SK-N-SH (cell line): ENCODE results near the gene DHX16. TPM values are rescaled to one million over a fixed set of nuclear protein-coding genes. Genes with fewer than 3 reads are reported as not detected.
A peak's percentile ranks its signal among the peaks of the same experiment; 100 is the strongest.

Source experiments
- CTCF ChIA-PET: fragments of 300-600, 350-600 bp; formaldehyde crosslinking; extraction: SDS; loops from one replicate; lab custom pipeline; 2021; lab: Yijun Ruan, JAX
- POLR2A ChIA-PET: fragments of 350-600 bp; sonication (Branson Sonifier 250); formaldehyde crosslinking; extraction: SDS; loops from one replicate; lab custom pipeline; 2020; ENCODE audit warnings: antibody characterized with exemption, inconsistent platforms; lab: Yijun Ruan, JAX
- DNase-seq: peaks from one replicate; pipeline ENCODE4 v3.0.0; 2012
- H2AFZ ChIP-seq: fragments of 200-600 bp; sonication (generic); 2 replicates; pipeline ENCODE4 v1.8.1; 2016; ENCODE audit warnings: antibody characterized with exemption, mild to moderate bottlenecking, low read depth
- H3F3A ChIP-seq: fragments of 200-600 bp; sonication (generic); replicated peaks from 2 replicates; pipeline ENCODE3; 2016; ENCODE audit warnings: antibody characterized with exemption, mild to moderate bottlenecking; ENCODE audit not compliant: insufficient read depth
- H3K27ac ChIP-seq, 2 experiments: fragments of 200-500 bp in 1 of 2; fragments of 200-600 bp in 1 of 2; sonication (Bioruptor generic) in 1 of 2; sonication (generic), shearing (Covaris generic) in 1 of 2; 2 replicates each; pipeline versions ENCODE4 v1.5.1 to v1.6.1; 2014 to 2016; ENCODE audit warnings: low read depth in 2 of 2, inconsistent platforms in 1 of 2, low read length in 1 of 2, mild to moderate bottlenecking in 1 of 2, mixed read lengths in 1 of 2
- H3K27me3 ChIP-seq: fragments of 200-600 bp; sonication (generic), shearing (Covaris generic); 2 replicates; pipeline ENCODE4 v1.6.1; 2016; ENCODE audit warnings: mixed run types; ENCODE audit not compliant: insufficient read depth
- H3K36me3 ChIP-seq, 2 experiments: fragments of 200-500 bp in 1 of 2; fragments of 200-600 bp in 1 of 2; sonication (Bioruptor generic) in 1 of 2; sonication (generic) in 1 of 2; replicated peaks in 1 of 2; 2 replicates each; pipeline versions ENCODE3 to v1.5.1; 2014 to 2016; ENCODE audit warnings: low read length in 1 of 2, mild to moderate bottlenecking in 1 of 2; ENCODE audit not compliant: insufficient read depth in 2 of 2, control insufficient read depth in 1 of 2
- H3K4me1 ChIP-seq, 2 experiments: fragments of 200-500 bp in 1 of 2; fragments of 200-600 bp in 1 of 2; sonication (Bioruptor generic) in 1 of 2; sonication (generic), shearing (Covaris generic) in 1 of 2; 2 replicates each; pipeline versions ENCODE4 v1.5.1 to v1.6.1; 2014 to 2016; ENCODE audit warnings: low read depth in 1 of 2, low read length in 1 of 2, mixed run types in 1 of 2; ENCODE audit not compliant: insufficient read depth in 2 of 2, control insufficient read depth in 1 of 2
- H3K4me2 ChIP-seq: fragments of 200-600 bp; sonication (generic), shearing (Covaris generic); 2 replicates; pipeline ENCODE4 v1.6.1; 2017; ENCODE audit warnings: mixed run types
- H3K4me3 ChIP-seq, 2 experiments: fragments of 200-500 bp in 1 of 2; fragments of 200-600 bp in 1 of 2; sonication (Bioruptor generic) in 1 of 2; sonication (generic), shearing (Covaris generic) in 1 of 2; 2 replicates each; pipeline versions ENCODE4 v1.5.1 to v1.8.1; 2014 to 2016; ENCODE audit warnings: low read depth in 2 of 2, inconsistent platforms in 1 of 2, low read length in 1 of 2, mild to moderate bottlenecking in 1 of 2, mixed read lengths in 1 of 2, moderate library complexity in 1 of 2
- H3K79me2 ChIP-seq: fragments of 200-600 bp; sonication (generic); 2 replicates; pipeline ENCODE4 v1.8.1; 2017; ENCODE audit warnings: mild to moderate bottlenecking; ENCODE audit not compliant: insufficient read depth
- H3K9ac ChIP-seq: fragments of 200-600 bp; sonication (generic); 2 replicates; pipeline ENCODE4 v1.6.1; 2017; ENCODE audit warnings: mixed run types
- H3K9me2 ChIP-seq: fragments of 200-600 bp; sonication (generic); 2 replicates; pipeline ENCODE4 v1.6.1; 2017; ENCODE audit warnings: mixed run types
- H3K9me3 ChIP-seq: fragments of 200-600 bp; sonication (generic); 2 replicates; pipeline ENCODE4 v1.6.1; 2017; ENCODE audit warnings: mixed run types, mild to moderate bottlenecking, moderate library complexity
- H4K20me1 ChIP-seq: fragments of 200-600 bp; sonication (generic); 2 replicates; pipeline ENCODE4 v1.6.1; 2017; ENCODE audit warnings: mild to moderate bottlenecking, mixed run types; ENCODE audit not compliant: insufficient read depth
- CHD2 ChIP-seq: fragments of 150-350 bp; IDR thresholded peaks from 2 replicates; pipeline ENCODE4 v1.6.1; 2018; ENCODE audit warnings: low read length; ENCODE audit not compliant: partially characterized antibody
- CTCF ChIP-seq: fragments of 200-600 bp; sonication (generic); IDR thresholded peaks from 2 replicates; pipeline ENCODE4 v1.6.1; 2017; ENCODE audit warnings: antibody characterized with exemption, mild to moderate bottlenecking, moderate library complexity
- ELF1 ChIP-seq: IDR thresholded peaks from 2 replicates; pipeline ENCODE4 v1.4.0; 2012
- EP300 ChIP-seq, 2 experiments: IDR thresholded peaks; 2 replicates each; pipeline versions ENCODE4 v1.4.0 to v1.6.1; 2012; ENCODE audit warnings: borderline replicate concordance in 1 of 2, low read depth in 1 of 2, low read length in 1 of 2
- EZH2phosphoT487 ChIP-seq: fragments of 200-600 bp; sonication (generic); IDR thresholded peaks from 2 replicates; pipeline ENCODE4 v1.6.1; 2017; ENCODE audit warnings: low read depth, mixed run types, mild to moderate bottlenecking, antibody characterized with exemption, moderate library complexity, borderline replicate concordance
- FOSL2 ChIP-seq: IDR thresholded peaks from 2 replicates; pipeline ENCODE4 v1.4.0; 2012; ENCODE audit warnings: low read depth, mild to moderate bottlenecking, moderate library complexity, borderline replicate concordance
- FOXJ3 ChIP-seq: sonication (generic); formaldehyde crosslinking; IDR thresholded peaks from 2 replicates; pipeline ENCODE4 v1.5.1; 2020; ENCODE audit warnings: mild to moderate bottlenecking, missing genetic modification reagents
- GABPA ChIP-seq: IDR thresholded peaks from 2 replicates; pipeline ENCODE4 v1.4.0; 2012; ENCODE audit warnings: low read depth, mild to moderate bottlenecking
- GATA2 ChIP-seq: sonication (generic); formaldehyde crosslinking; IDR thresholded peaks from 2 replicates; pipeline ENCODE4 v1.5.0; 2020; ENCODE audit warnings: mild to moderate bottlenecking, missing genetic modification reagents
- JUND ChIP-seq: IDR thresholded peaks from 2 replicates; pipeline ENCODE4 v1.4.0; 2012
- MAX ChIP-seq: IDR thresholded peaks from 2 replicates; pipeline ENCODE4 v1.4.0; 2012; ENCODE audit warnings: low read depth
- MEF2A ChIP-seq: IDR thresholded peaks from 2 replicates; pipeline ENCODE4 v1.4.0; 2012; ENCODE audit warnings: low read depth, borderline replicate concordance
- NFIC ChIP-seq: IDR thresholded peaks from 2 replicates; pipeline ENCODE4 v1.4.0; 2012; ENCODE audit warnings: borderline replicate concordance
- NRF1 ChIP-seq: IDR thresholded peaks from 2 replicates; pipeline ENCODE4 v1.6.1; 2012; ENCODE audit warnings: low read depth, mild to moderate bottlenecking, low read length
- PBX3 ChIP-seq: IDR thresholded peaks from 2 replicates; pipeline ENCODE4; 2012
- POLR2AphosphoS5 ChIP-seq: IDR thresholded peaks from 2 replicates; pipeline ENCODE4 v1.6.1; 2012; ENCODE audit warnings: low read depth, low read length
- RAD21 ChIP-seq: IDR thresholded peaks from 2 replicates; pipeline ENCODE4 v1.6.1; 2012; ENCODE audit warnings: mild to moderate bottlenecking, low read length
- RCOR1 ChIP-seq: fragments of 150-350 bp; IDR thresholded peaks from 2 replicates; pipeline ENCODE4 v1.6.1; 2017; ENCODE audit warnings: antibody characterized with exemption, low read length
- RFX5 ChIP-seq: IDR thresholded peaks from 2 replicates; pipeline ENCODE4 v1.6.1; 2012; ENCODE audit warnings: mild to moderate bottlenecking, improper control_type of control experiment, low read length
- RXRA ChIP-seq: IDR thresholded peaks from 2 replicates; pipeline ENCODE4 v1.4.0; 2012; ENCODE audit warnings: low read depth, mild to moderate bottlenecking, borderline replicate concordance
- SIN3A ChIP-seq: IDR thresholded peaks from 2 replicates; pipeline ENCODE4 v1.6.1; 2012; ENCODE audit warnings: low read depth, mild to moderate bottlenecking, low read length, moderate library complexity, borderline replicate concordance
- SMC3 ChIP-seq: IDR thresholded peaks from 2 replicates; pipeline ENCODE4 v1.6.1; 2012; ENCODE audit warnings: low read depth, low read length, improper control_type of control experiment
- TAF1 ChIP-seq: IDR thresholded peaks from 2 replicates; pipeline ENCODE4 v1.6.1; 2012; ENCODE audit warnings: low read depth, mild to moderate bottlenecking, low read length, moderate library complexity, borderline replicate concordance
- TCF12 ChIP-seq: IDR thresholded peaks from 2 replicates; pipeline ENCODE4 v1.4.0; 2012
- TEAD4 ChIP-seq: IDR thresholded peaks from 2 replicates; pipeline ENCODE4 v1.4.0; 2012; ENCODE audit warnings: mild to moderate bottlenecking, borderline replicate concordance; ENCODE audit not compliant: insufficient read depth
- USF2 ChIP-seq: fragments of 150-350 bp; IDR thresholded peaks from 2 replicates; pipeline ENCODE4 v1.6.1; 2017; ENCODE audit warnings: antibody characterized with exemption, low read length, low read depth, borderline replicate concordance
- YY1 ChIP-seq: IDR thresholded peaks from 2 replicates; pipeline ENCODE4 v1.4.0; 2012; ENCODE audit warnings: low read depth, mild to moderate bottlenecking
- ZBTB33 ChIP-seq: IDR thresholded peaks from 2 replicates; pipeline ENCODE4 v1.4.0; 2012; ENCODE audit warnings: low read depth, borderline replicate concordance
- WGBS: methylation state at CpG from one replicate; pipeline ENCODE4 v1.1.6; 2017; ENCODE audit warnings: low lambda C conversion rate; 5-methylcytosine and 5-hydroxymethylcytosine counted together
- polyA plus RNA-seq, 3 experiments: library from polyadenylated mRNA; depleted of rRNA; stranded (reverse); fragments of >200 nt; gene quantifications; 2 replicates each; pipeline ENCODE4 v1.2.3, GENCODE V29; 2012

DHX16 gene
- polyA plus RNA-seq, 1 of the 3 experiments (the other 2 are of a cell fraction), result 59.8 TPM

GRCh38 chr6:30719791-30720737, 47.3 kb upstream of the DHX16 start, which contains the start of gene TUBB:
Gene TUBB (plus strand): TSS chr6:30720352. CDS start chr6:30720507, 155 bp downstream.
- ChIA-PET POLR2A (interaction anchor here (1.2 to 1.8 kb wide), 3 partner anchors 32 to 37 kb away, joined by 4 to 10 read pairs (median 4); no protein-coding TSS in a partner anchor), CTCF (interaction anchor here (0.6 to 42.4 kb wide), 6 partner anchors 8 to 141 kb away, joined by 3 to 838 read pairs (median 4); partner anchors contain the start of genes DHX16, FLOT1, NRM and PPP1R18)
- Histone ChIP-seq H3K9ac (peak within 1 kb of the TSS; percentile 100), H2AFZ (peak within 1 kb of the TSS; percentile 12; the same call in 1 of the 2 replicates), H3K9me2 (no peaks in the 10 kb centered on the region), H3K4me3 (peak within 1 kb of the TSS; percentile 89 to 93), H3K4me1 (peaks cover 39% of the 10 kb centered on the region in 2 experiments), H4K20me1 (peaks cover 37% of the 10 kb centered on the region), H3K4me2 (peak within 1 kb of the TSS; percentile 81), H3K9me3 (no peaks in the 10 kb centered on the region; the same call in 1 of the 2 replicates), H3F3A (peaks cover 54% of the 10 kb centered on the region), H3K36me3 (peaks cover 22 to 32% of the 10 kb centered on the region in 2 experiments), H3K79me2 (peaks cover 86% of the 10 kb centered on the region), H3K27ac (peak within 1 kb of the TSS; percentile 93 to 98), H3K27me3 (no peaks in the 10 kb centered on the region)
- WGBS, result under 1% methylated on average over 22 of the region's 38 CpGs
- DNase-seq, result peak; percentile 86
- TF ChIP-seq CHD2 (peak; percentile 69), YY1 (peak; percentile 61), FOSL2 (no peak), GATA2 (CRISPR knock-in tag) (no peak), JUND (no peak), GABPA (no peak), NRF1 (peak; percentile 91), ZBTB33 (no peak), SMC3 (no peak), EP300 (IDR thresholded peaks at IDR 0.05; ENCODE audit: borderline replicate concordance in 1 of 2, low read depth in 1 of 2, low read length in 1 of 2) (no peak), RAD21 (no peak), POLR2AphosphoS5 (peak; percentile 99), NFIC (no peak), RFX5 (no peak), RXRA (no peak), SIN3A (peak; percentile 87), TAF1 (peak; percentile 100), MEF2A (no peak), CTCF (no peak; the same call in 1 of the 2 replicates), RCOR1 (no peak), EZH2phosphoT487 (no peak), PBX3 (0 out of 2 replicates have a peak, but pooled peaks have one; percentile 2), USF2 (no peak), MAX (0 out of 2 replicates have a peak, but pooled peaks have one; percentile 42), TCF12 (no peak), ELF1 (no peak), TEAD4 (no peak), FOXJ3 (CRISPR knock-in tag) (no peak)
